Body of pancreas (tissue), 4 donors: ENCODE results near the gene PDZD2. TPM values are rescaled to one million over a fixed set of nuclear protein-coding genes. Genes with fewer than 3 reads are reported as not detected.

ENCODE experiments used
- ATAC-seq: fragments of 150-250 bp; one replicate; pipeline ENCODE4 v1.9.1; 2016
- DNase-seq, 4 donors: peaks; one replicate each; pipeline ENCODE4 v3.0.0-alpha.2; 2019
- H3K27ac ChIP-seq, 4 donors: fragments of 200-600 bp; sonication (generic); 1 replicate in 3 of 4; 2 replicates in 1 of 4; pipeline versions ENCODE4 v1.5.1 to v1.6.1; 2016 to 2019; ENCODE audit warnings: mild to moderate bottlenecking in 1 of 4, mixed read lengths in 1 of 4, moderate library complexity in 1 of 4
- H3K27me3 ChIP-seq, 2 donors: fragments of 200-600 bp; sonication (generic); one replicate each; pipeline ENCODE4 v1.6.0; 2016; ENCODE audit warnings: mild to moderate bottlenecking in 1 of 2
- H3K36me3 ChIP-seq, 2 donors: fragments of 200-600 bp; sonication (generic); replicated peaks in 1 of 2; 2 replicates each; pipeline ENCODE4 v1.5.1; 2016; ENCODE audit warnings: low read depth in 2 of 2; ENCODE audit not compliant: insufficient read depth in 1 of 2
- H3K4me1 ChIP-seq: fragments of 200-600 bp; sonication (generic); one replicate; pipeline ENCODE4 v1.6.0; 2016
- H3K4me3 ChIP-seq, 2 donors: fragments of 200-600 bp; sonication (generic); 1 replicate in 1 of 2; 2 replicates in 1 of 2; pipeline ENCODE4 v1.5.1; 2016 to 2019
- H3K9me3 ChIP-seq, 3 donors: fragments of 200-600 bp; sonication (generic); 1 replicate in 2 of 3; 2 replicates in 1 of 3; pipeline ENCODE4 v1.5.1; 2016
- POLR2A ChIP-seq, 3 donors: fragments of 450-650 bp; IDR thresholded peaks; one replicate each; pipeline ENCODE4 v1.6.1; 2016; ENCODE audit warnings: antibody characterized with exemption in 3 of 3, mild to moderate bottlenecking in 2 of 3
- WGBS, 2 donors: methylation state at CpG; one replicate each; pipeline ENCODE4 v1.1.5; 2017; 5-methylcytosine and 5-hydroxymethylcytosine counted together
- intact Hi-C: fragments of 100-400 bp; cut with DNase I; formaldehyde crosslinking; loops from one replicate; pipeline ENCODE4 v1.15.1; 2023
- total RNA-seq, 2 donors: library from RNA; depleted of rRNA; stranded (reverse); fragments of >200 nt; gene quantifications; one replicate each; pipeline ENCODE4 v1.1.0, GENCODE V29; 2016
- TF ChIP-seq, protein P1 (sequence below), 7 experiments: fragments of 450-650 bp in 4 of 7; fragments of 200-600 bp in 3 of 7; sonication (generic) in 3 of 7; IDR thresholded peaks; one replicate each; pipeline ENCODE4 v1.5.1; 2016 to 2019; ENCODE audit warnings: antibody characterized with exemption in 7 of 7

The PDZD2 gene
- total RNA-seq, 2 donors from 2014 or later = 3.9 to 12.9 TPM

- ATAC-seq (no peak), DNase-seq (no peak)
- H3K4me3 ChIP-seq = no peak overlapping the region
- H3K27ac ChIP-seq = no peak overlapping the region
- no peak for TF ChIP-seq POLR2A (IDR thresholded peaks at IDR 0.05)
- TF ChIP-seq, protein P1, sequence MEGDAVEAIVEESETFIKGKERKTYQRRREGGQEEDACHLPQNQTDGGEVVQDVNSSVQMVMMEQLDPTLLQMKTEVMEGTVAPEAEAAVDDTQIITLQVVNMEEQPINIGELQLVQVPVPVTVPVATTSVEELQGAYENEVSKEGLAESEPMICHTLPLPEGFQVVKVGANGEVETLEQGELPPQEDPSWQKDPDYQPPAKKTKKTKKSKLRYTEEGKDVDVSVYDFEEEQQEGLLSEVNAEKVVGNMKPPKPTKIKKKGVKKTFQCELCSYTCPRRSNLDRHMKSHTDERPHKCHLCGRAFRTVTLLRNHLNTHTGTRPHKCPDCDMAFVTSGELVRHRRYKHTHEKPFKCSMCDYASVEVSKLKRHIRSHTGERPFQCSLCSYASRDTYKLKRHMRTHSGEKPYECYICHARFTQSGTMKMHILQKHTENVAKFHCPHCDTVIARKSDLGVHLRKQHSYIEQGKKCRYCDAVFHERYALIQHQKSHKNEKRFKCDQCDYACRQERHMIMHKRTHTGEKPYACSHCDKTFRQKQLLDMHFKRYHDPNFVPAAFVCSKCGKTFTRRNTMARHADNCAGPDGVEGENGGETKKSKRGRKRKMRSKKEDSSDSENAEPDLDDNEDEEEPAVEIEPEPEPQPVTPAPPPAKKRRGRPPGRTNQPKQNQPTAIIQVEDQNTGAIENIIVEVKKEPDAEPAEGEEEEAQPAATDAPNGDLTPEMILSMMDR (IDR thresholded peaks at IDR 0.05) = no peak
- no peaks in the 10 kb centered on the region for H3K27me3 ChIP-seq
- intact Hi-C loops = no loop called here
- 61 to 72% methylated on average over 3 of the region's 3 CpGs for WGBS, 2 donors
- H3K9me3 ChIP-seq = peaks cover 0 to 11% (median 0%) of the 10 kb centered on the region in 3 donors
- H3K36me3 ChIP-seq = no peaks in the 10 kb centered on the region
- no peaks in the 10 kb centered on the region for H3K4me1 ChIP-seq
Observed at GRCh38 chr5:31861601-31862000, 222.7 kb downstream of the PDZD2 start.

DNA sequence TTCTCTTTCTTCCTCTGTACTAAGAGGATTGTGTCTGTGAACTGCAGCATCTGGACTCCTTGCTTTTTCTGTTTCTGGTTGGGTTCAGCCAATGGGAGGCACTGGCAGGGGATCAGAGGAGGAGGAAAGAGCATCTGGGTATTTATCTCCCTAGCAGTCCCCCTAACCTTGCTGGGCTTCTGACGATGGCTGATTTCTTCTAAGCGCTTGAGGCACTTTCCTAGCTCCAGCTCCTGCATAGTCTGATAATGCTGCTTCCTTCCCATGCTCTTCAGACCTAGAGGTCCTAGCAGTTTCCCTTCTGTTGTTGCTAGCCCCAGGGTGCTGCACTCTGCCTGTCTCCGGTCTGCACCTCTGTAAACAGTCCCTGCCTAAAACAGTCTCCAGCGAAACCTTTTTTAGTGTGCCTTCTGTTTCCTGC is 225.1 kb downstream of the PDZD2 start:
- Histone ChIP-seq H3K27me3 (no peaks in the 10 kb centered on the region), H3K4me1 (no peaks in the 10 kb centered on the region), H3K9me3 (peaks cover 0 to 8% (median 0%) of the 10 kb centered on the region in 3 donors), H3K4me3 (no peak overlapping the region), H3K27ac (no peak overlapping the region), H3K36me3 (no peaks in the 10 kb centered on the region)
- intact Hi-C loops = no loop called here
- TF ChIP-seq, protein P1 (IDR thresholded peaks at IDR 0.05) = no peak
- TF ChIP-seq POLR2A (IDR thresholded peaks at IDR 0.05) = no peak
- DNase-seq (no peak), ATAC-seq (no peak)
- WGBS, 2 donors = 31 to 48% methylated on average over 4 of the region's 4 CpGs

GRCh38 chr5:31866166-31866565 is 227.2 kb downstream of the PDZD2 start:
- TF ChIP-seq, protein P1 (IDR thresholded peaks at IDR 0.05) = no peak
- no peak for TF ChIP-seq POLR2A (IDR thresholded peaks at IDR 0.05)
- intact Hi-C loops = no loop called here
- Histone ChIP-seq H3K4me3 (no peak overlapping the region), H3K27me3 (no peaks in the 10 kb centered on the region), H3K9me3 (no peaks in the 10 kb centered on the region), H3K4me1 (no peaks in the 10 kb centered on the region), H3K36me3 (no peaks in the 10 kb centered on the region), H3K27ac (no peak overlapping the region)
- DNase-seq (no peak), ATAC-seq (no peak)
- 41 to 52% methylated on average over 9 to 10 of the region's 10 CpGs for WGBS, 2 donors

DNA sequence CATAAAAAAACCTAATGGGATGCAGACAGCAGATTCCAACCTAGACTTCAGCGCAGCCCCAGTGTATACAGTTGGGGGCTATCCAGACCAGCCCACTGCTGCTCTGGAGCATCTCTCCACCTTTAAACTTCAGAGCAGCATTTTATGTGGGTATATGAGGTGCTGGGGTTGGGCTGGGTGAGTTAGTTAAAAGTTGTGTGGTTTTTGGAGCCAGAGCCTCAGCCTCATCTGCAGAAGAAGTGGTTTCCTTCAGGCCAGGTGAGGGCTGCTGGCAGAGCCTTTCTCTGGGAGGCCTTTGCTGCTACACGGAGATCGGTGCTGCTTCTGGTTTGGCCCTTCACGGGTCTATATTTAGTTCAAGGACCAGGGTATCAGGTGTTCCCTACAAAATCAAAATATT is 228.3 kb downstream of the PDZD2 start:
- Histone ChIP-seq H3K9me3 (no peaks in the 10 kb centered on the region), H3K27ac (no peak overlapping the region), H3K4me3 (no peak overlapping the region), H3K4me1 (no peaks in the 10 kb centered on the region), H3K27me3 (peaks cover 0 to 3% of the 10 kb centered on the region in 2 donors), H3K36me3 (no peaks in the 10 kb centered on the region)
- no peak for TF ChIP-seq POLR2A (IDR thresholded peaks at IDR 0.05)
- TF ChIP-seq, protein P1 (IDR thresholded peaks at IDR 0.05) = no peak
- WGBS, 2 donors = 66 to 76% methylated on average over 4 of the region's 4 CpGs
- no peak for DNase-seq
- no peak for ATAC-seq
- intact Hi-C loops = no loop called here

DNA sequence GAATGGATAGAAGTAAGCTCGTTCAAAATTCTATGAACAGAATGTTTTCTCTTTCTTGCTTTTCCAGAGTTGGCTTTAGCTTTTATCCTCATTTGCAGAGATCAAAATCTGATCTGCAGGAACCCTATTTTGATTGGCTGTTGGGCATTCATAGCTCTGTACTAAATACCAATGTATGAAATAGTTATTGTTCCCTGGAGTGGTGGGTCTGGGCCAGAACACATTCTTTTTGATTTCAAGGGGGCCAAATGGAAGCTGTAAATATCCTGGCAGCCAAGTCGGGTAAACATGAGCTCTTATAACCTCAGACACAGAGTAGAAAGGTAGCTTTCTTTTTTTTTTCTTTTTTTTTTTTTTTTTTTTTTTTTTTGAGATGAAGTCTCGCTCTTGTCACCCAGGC is 241.5 kb downstream of the PDZD2 start:
- TF ChIP-seq, protein P1 (IDR thresholded peaks at IDR 0.05) = no peak
- TF ChIP-seq POLR2A (IDR thresholded peaks at IDR 0.05) = no peak
- no peaks in the 10 kb centered on the region for H3K36me3 ChIP-seq
- no peaks in the 10 kb centered on the region for H3K4me1 ChIP-seq
- DNase-seq (peak in 3 of 4 donors; percentile 3 to 22 (median 18)), ATAC-seq (peak; percentile 88)
- H3K27me3 ChIP-seq = no peaks in the 10 kb centered on the region
- H3K27ac ChIP-seq = peak overlapping the region in 1 of 4 donors; percentile 34
- WGBS, 2 donors = 31 to 53% methylated on average over 2 to 3 of the region's 3 CpGs
- no peaks in the 10 kb centered on the region for H3K9me3 ChIP-seq
- H3K4me3 ChIP-seq = no peak overlapping the region
- intact Hi-C loops = no loop called here
